ENCODE data around the gene ECM1.
A peak's percentile ranks its signal among the peaks of the same experiment; 100 is the strongest.

Gene ECM1

DNA sequence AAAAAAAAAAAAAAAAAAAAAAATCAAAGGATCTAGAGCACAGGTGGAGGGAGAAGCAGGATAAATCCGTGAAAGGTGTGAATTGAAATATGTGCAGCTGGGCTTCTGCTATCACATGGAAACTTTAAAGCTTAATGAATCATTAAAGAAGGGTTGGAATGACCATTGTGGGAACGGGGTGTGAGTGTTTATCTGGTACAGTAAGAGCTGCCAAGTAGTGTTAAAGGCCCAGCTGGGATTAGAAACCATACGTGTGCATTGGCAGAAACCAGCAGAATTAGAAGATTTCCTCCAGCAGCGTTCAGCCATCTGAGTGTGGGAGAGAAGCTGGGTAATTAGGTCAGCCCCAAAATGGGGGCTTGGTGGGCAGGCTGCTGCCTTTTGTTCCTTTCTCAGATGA is 21.1 kb downstream of the ECM1 start:
- H3K4me3 ChIP-seq (ENCODE audit: low read length): no peak overlapping the region
- no peak for TF ChIP-seq CTCF (IDR thresholded peaks at IDR 0.05; ENCODE audit: insufficient read depth, low read depth, low read length, missing control alignments)
- DNase-seq (ENCODE audit: low read depth): peak; percentile 83

- no peak for DNase-seq (ENCODE audit: low read depth)
- no peak for TF ChIP-seq CTCF (IDR thresholded peaks at IDR 0.05; ENCODE audit: insufficient read depth, low read depth, low read length, missing control alignments)
- no peak overlapping the region for H3K4me3 ChIP-seq (ENCODE audit: low read length)
Observed at GRCh38 chr1:150530491-150531159, 22.7 kb downstream of the ECM1 start.

- TF ChIP-seq CTCF (IDR thresholded peaks at IDR 0.05; ENCODE audit: insufficient read depth, low read depth, low read length, missing control alignments): no peak
- no peak for DNase-seq (ENCODE audit: low read depth)
- H3K4me3 ChIP-seq (ENCODE audit: low read length): no peak overlapping the region
Observed at GRCh38 chr1:150532860-150533259, 25.0 kb downstream of the ECM1 start.

- H3K4me3 ChIP-seq (ENCODE audit: low read length): no peak overlapping the region
- DNase-seq (ENCODE audit: low read depth): peak; percentile 51
- TF ChIP-seq CTCF (IDR thresholded peaks at IDR 0.05; ENCODE audit: insufficient read depth, low read depth, low read length, missing control alignments): no peak
Observed at GRCh38 chr1:150534002-150534401, 26.1 kb downstream of the ECM1 start.

- no peak overlapping the region for H3K4me3 ChIP-seq (ENCODE audit: low read length)
- no peak for TF ChIP-seq CTCF (IDR thresholded peaks at IDR 0.05; ENCODE audit: insufficient read depth, low read depth, low read length, missing control alignments)
- DNase-seq (ENCODE audit: low read depth): peak; percentile 18
Observed at GRCh38 chr1:150535511-150536287, 27.8 kb downstream of the ECM1 start.

GRCh38 chr1:150536836-150537731 is 29.2 kb downstream of the ECM1 start:
- no peak for TF ChIP-seq CTCF (IDR thresholded peaks at IDR 0.05; ENCODE audit: insufficient read depth, low read depth, low read length, missing control alignments)
- DNase-seq (ENCODE audit: low read depth): peak; percentile 76
- H3K4me3 ChIP-seq (ENCODE audit: low read length): no peak overlapping the region
